Endothelial cell of umbilical vein (primary cell): ENCODE measurements around the gene B4GALNT3. TPM values are rescaled to one million over a fixed set of nuclear protein-coding genes. Genes with fewer than 3 reads are reported as not detected.

Source experiments
- BruUV-seq: library from RNA; stranded (reverse); fragments of 400-500 nt; replicated peaks from 2 replicates; lab custom pipeline; 2021; lab: Mats Ljungman, UMichigan
- CTCF ChIA-PET: fragments of 300-600, 350-600 bp; sonication (Branson Sonifier 250); formaldehyde crosslinking; loops from one replicate; lab custom pipeline; 2021; ENCODE audit warnings: antibody characterized with exemption, inconsistent platforms; lab: Charles Lee
- POLR2A ChIA-PET: fragments of 300-600, 350-600 bp; sonication (Branson Sonifier 250); formaldehyde crosslinking; loops from one replicate; lab custom pipeline; 2021; ENCODE audit warnings: antibody characterized with exemption, inconsistent platforms; lab: Charles Lee
- DNase-seq: peaks from one replicate; pipeline ENCODE4 v3.0.0-alpha.2; 2011; ENCODE audit warnings: low read depth, low spot score
- FAIRE-seq: peaks from 2 replicates; lab custom pipeline; 2011; peaks lifted over from hg19 to GRCh38; lab: Jason Lieb, UNC
- H2AFZ ChIP-seq: 2 replicates; pipeline ENCODE4 v1.6.0; 2012; ENCODE audit warnings: low read depth, low read length, control low read depth, inconsistent platforms
- H3K27ac ChIP-seq: 2 replicates; pipeline ENCODE4 v1.5.1; 2011; ENCODE audit warnings: low read depth, mild to moderate bottlenecking, control low read depth, low read length, moderate library complexity; ENCODE audit not compliant: insufficient read depth
- H3K27me3 ChIP-seq, 2 experiments: 2 replicates each; pipeline versions ENCODE4 v1.6.0 to v1.6.1; 2011; ENCODE audit warnings: low read length in 2 of 2, mixed read lengths in 1 of 2; ENCODE audit not compliant: control insufficient read depth in 2 of 2, insufficient read depth in 2 of 2
- H3K36me3 ChIP-seq, 2 experiments: 2 replicates in 1 of 2; 3 replicates in 1 of 2; pipeline ENCODE4 v1.5.1; 2011; ENCODE audit warnings: low read length in 2 of 2, mild to moderate bottlenecking in 1 of 2, moderate library complexity in 1 of 2; ENCODE audit not compliant: control insufficient read depth in 2 of 2, insufficient read depth in 2 of 2; ENCODE audit errors: extremely low read depth in 1 of 2
- H3K4me1 ChIP-seq: 3 replicates; pipeline ENCODE4 v1.5.1; 2011; ENCODE audit warnings: mild to moderate bottlenecking, low read length; ENCODE audit not compliant: control insufficient read depth, insufficient read depth; ENCODE audit errors: extremely low read depth
- H3K4me2 ChIP-seq: 2 replicates; pipeline ENCODE4 v1.6.1; 2011; ENCODE audit warnings: low read length, control low read depth, mixed read lengths; ENCODE audit not compliant: insufficient read depth
- H3K4me3 ChIP-seq, 3 experiments: fragments of 200-600 bp in 1 of 3; sonication (generic), shearing (Covaris generic) in 1 of 3; replicated peaks in 1 of 3; 2 replicates each; pipeline ENCODE4 v1.5.1; 2011 to 2016; ENCODE audit warnings: control low read depth in 3 of 3, low read length in 3 of 3, mild to moderate bottlenecking in 2 of 3, inconsistent platforms in 1 of 3, low read depth in 1 of 3, moderate library complexity in 1 of 3; ENCODE audit not compliant: insufficient read depth in 1 of 3
- H3K79me2 ChIP-seq: 2 replicates; pipeline ENCODE4 v1.6.0; 2012; ENCODE audit warnings: low read length, inconsistent platforms; ENCODE audit not compliant: control insufficient read depth, insufficient read depth
- H3K9ac ChIP-seq: replicated peaks from 2 replicates; pipeline ENCODE3; 2011; ENCODE audit warnings: low read length, control low read depth; ENCODE audit not compliant: insufficient read depth; ENCODE audit errors: extremely low read depth
- H3K9me1 ChIP-seq: replicated peaks from 3 replicates; pipeline ENCODE4 v1.6.0; 2011; ENCODE audit warnings: mild to moderate bottlenecking, low read length; ENCODE audit not compliant: control insufficient read depth, insufficient read depth; ENCODE audit errors: extremely low read depth
- H3K9me3 ChIP-seq: replicated peaks from 2 replicates; pipeline ENCODE4 v1.5.1; 2012; ENCODE audit warnings: low read length, inconsistent platforms; ENCODE audit not compliant: control insufficient read depth, insufficient read depth
- H4K20me1 ChIP-seq: replicated peaks from 2 replicates; pipeline ENCODE3; 2011; ENCODE audit warnings: mild to moderate bottlenecking, low read length; ENCODE audit not compliant: control insufficient read depth, insufficient read depth; ENCODE audit errors: extremely low read depth
- CTCF ChIP-seq, 2 donors: IDR thresholded peaks; 1 replicate in 1 of 2; 2 replicates in 1 of 2; pipeline ENCODE4 v1.5.1; 2011; ENCODE audit warnings: low read length in 2 of 2, mild to moderate bottlenecking in 2 of 2, moderate library complexity in 2 of 2, control low read depth in 1 of 2, inconsistent platforms in 1 of 2, low read depth in 1 of 2; ENCODE audit not compliant: insufficient read depth in 1 of 2; ENCODE audit errors: extremely low read depth in 1 of 2
- FOS ChIP-seq: IDR thresholded peaks from 2 replicates; pipeline ENCODE4 v1.6.1; 2011; ENCODE audit warnings: mild to moderate bottlenecking, low read length, moderate library complexity, borderline replicate concordance; ENCODE audit not compliant: insufficient read depth
- POLR2AphosphoS5 ChIP-seq: IDR thresholded peaks from 2 replicates; pipeline ENCODE4 v1.6.1; 2012; ENCODE audit warnings: low read depth, mild to moderate bottlenecking, control low read depth, low read length, moderate library complexity; ENCODE audit not compliant: insufficient read depth
- dilution Hi-C: fragments of 300-500 bp; cut with MboI; formaldehyde crosslinking; loops from one replicate; pipeline ENCODE4 v1.15.0; 2019; ENCODE audit warnings: low sequenced_read_pairs; ENCODE audit not compliant: extremely low pct_ligation_motif_present
- intact Hi-C: fragments of 100-400 bp; cut with micrococcal nuclease; formaldehyde crosslinking; loops from one replicate; pipeline ENCODE4 v1.10.0; 2022
- polyA plus RNA-seq, 4 experiments: library from polyadenylated mRNA; depleted of rRNA in 3 of 4; stranded (reverse) in 3 of 4; unstranded in 1 of 4; fragments of >200 nt; gene quantifications; 2 replicates each; pipeline versions ENCODE4 v1.2.1 to v1.2.3, GENCODE V29; 2011 to 2012; ENCODE audit warnings: missing spikeins in 1 of 4
- total RNA-seq: library from RNA; stranded (reverse); gene quantifications from 2 replicates; pipeline ENCODE4 v1.2.3, GENCODE V29; 2021

Gene B4GALNT3
- total and polyA plus RNA-seq, 2 donors (not counting 3 experiments of a cell fraction or from before 2014, with no cell fraction given): 0.07 TPM; not detected in 1

GRCh38 chr12:501722-502447 lies 42.1 kb downstream of the B4GALNT3 start:
- dilution Hi-C loops: no loop called here
- intact Hi-C loops: no loop called here
- FAIRE-seq: no peak
- BruUV-seq: no TSS peak
- Histone ChIP-seq H2AFZ (no peak overlapping the region), H3K4me3 (no peak overlapping the region), H3K4me2 (no peak overlapping the region), H3K4me1 (no peaks in the 10 kb centered on the region), H3K27ac (no peak overlapping the region), H4K20me1 (no peaks in the 10 kb centered on the region), H3K9ac (no peak overlapping the region), H3K9me1 (no peaks in the 10 kb centered on the region), H3K36me3 (no peaks in the 10 kb centered on the region), H3K27me3 (peaks cover 9 to 17% of the 10 kb centered on the region in 2 experiments), H3K9me3 (no peaks in the 10 kb centered on the region), H3K79me2 (no peaks in the 10 kb centered on the region)
- POLR2A ChIA-PET: no interaction called here
- TF ChIP-seq FOS (no peak), POLR2AphosphoS5 (no peak), CTCF (IDR thresholded peaks at IDR 0.05; ENCODE audit: extremely low read depth in 1 of 2, insufficient read depth in 1 of 2, low read depth in 1 of 2, low read length in 2 of 2) (no peak)
- CTCF ChIA-PET: interaction anchor here (1.1 kb wide), 1 partner anchor 34 kb away, joined by 3 read pairs; no protein-coding TSS in a partner anchor
- DNase-seq: no peak
